ENCODE measurements around the gene MAP3K5.

MAP3K5 gene

GRCh38 chr6:136607204-136607931 is 184.9 kb downstream of the MAP3K5 start:
- no peak overlapping the region for H3K18ac ChIP-seq (ENCODE audit: low read length)
- H3K4me1 ChIP-seq (ENCODE audit: control insufficient read depth in 1 of 2, insufficient read depth in 2 of 2, low read length in 2 of 2) = no peaks in the 10 kb centered on the region
- H2BK120ac ChIP-seq (ENCODE audit: insufficient read depth, low read length, poor library complexity) = no peak overlapping the region
- H4K91ac ChIP-seq (ENCODE audit: low read depth, low read length) = no peak overlapping the region
- H3K79me1 ChIP-seq (ENCODE audit: low read length) = peaks cover 2% of the 10 kb centered on the region
- WGBS (ENCODE audit: extremely low coverage, insufficient coverage, insufficient read length) = no CpG with 5 or more reads among the region's 3 CpGs
- H3K27ac ChIP-seq (ENCODE audit: low read depth, low read length) = no peak overlapping the region
- H3K79me2 ChIP-seq (ENCODE audit: control insufficient read depth, insufficient read depth, low read length, poor library complexity) = no peaks in the 10 kb centered on the region
- H3K4ac ChIP-seq (ENCODE audit: low read depth, low read length) = no peak overlapping the region
- no peak overlapping the region for H3K9ac ChIP-seq (ENCODE audit: low read length)
- no peaks in the 10 kb centered on the region for H3K36me3 ChIP-seq (ENCODE audit: control insufficient read depth in 1 of 2, insufficient read depth in 2 of 2, low read length in 2 of 2)
- H3K9me3 ChIP-seq (ENCODE audit: insufficient read depth, low read depth, low read length) = no peaks in the 10 kb centered on the region
- no peak overlapping the region for H3K14ac ChIP-seq (ENCODE audit: low read length)
- H2AK5ac ChIP-seq (ENCODE audit: low read length) = no peak overlapping the region
- no peaks in the 10 kb centered on the region for H3K27me3 ChIP-seq (ENCODE audit: insufficient read depth, low read length)
- no peak for DNase-seq
- H2AFZ ChIP-seq (ENCODE audit: insufficient read depth, low read length, poor library complexity) = no peak overlapping the region
- H2BK12ac ChIP-seq (ENCODE audit: low read length) = no peak overlapping the region
- H4K12ac ChIP-seq (ENCODE audit: low read depth, low read length) = no peak overlapping the region
- no peak overlapping the region for H3K4me2 ChIP-seq (ENCODE audit: low read length)
- no peak overlapping the region for H4K8ac ChIP-seq (ENCODE audit: low read depth, low read length)
- no peak overlapping the region for H2BK5ac ChIP-seq (ENCODE audit: low read depth, low read length, poor library complexity)
- no peak overlapping the region for H3K4me3 ChIP-seq (ENCODE audit: low read depth, low read length)
- no peak overlapping the region for H3K23ac ChIP-seq (ENCODE audit: low read length)

DNA sequence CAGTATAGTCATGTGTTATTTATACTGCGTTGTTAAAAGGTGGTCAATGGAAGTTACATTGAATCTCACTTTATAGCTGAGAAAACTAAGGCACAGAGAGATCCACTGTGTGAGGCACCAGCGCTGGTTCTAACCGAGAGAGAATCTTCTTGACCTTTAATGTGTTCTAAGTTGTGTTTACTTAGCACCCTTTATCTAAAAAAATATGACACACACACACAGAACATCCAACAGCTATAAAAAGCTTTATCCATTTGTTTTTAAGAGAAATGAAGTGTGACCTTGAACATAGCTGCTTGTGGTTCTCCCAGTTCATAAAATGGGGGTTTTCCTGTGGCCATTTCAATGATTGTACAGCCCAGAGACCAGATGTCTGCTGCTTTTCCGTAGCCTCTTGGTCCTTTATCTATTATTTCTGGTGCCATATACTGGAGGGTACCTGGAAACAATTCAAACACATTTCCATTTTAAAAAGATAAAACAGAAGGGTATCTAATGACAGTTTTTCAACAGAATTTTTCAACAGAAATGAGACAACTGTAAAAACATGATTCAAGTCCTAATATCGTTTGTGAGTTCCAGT is 187.3 kb downstream of the MAP3K5 start:
- Histone ChIP-seq H3K9ac (ENCODE audit: low read length) (no peak overlapping the region), H2BK120ac (ENCODE audit: insufficient read depth, low read length, poor library complexity) (no peak overlapping the region), H3K79me1 (ENCODE audit: low read length) (peaks cover 2% of the 10 kb centered on the region), H3K14ac (ENCODE audit: low read length) (no peak overlapping the region), H3K18ac (ENCODE audit: low read length) (no peak overlapping the region), H3K27me3 (ENCODE audit: insufficient read depth, low read length) (no peaks in the 10 kb centered on the region), H3K36me3 (ENCODE audit: control insufficient read depth in 1 of 2, insufficient read depth in 2 of 2, low read length in 2 of 2) (no peaks in the 10 kb centered on the region), H3K23ac (ENCODE audit: low read length) (no peak overlapping the region), H3K4me2 (ENCODE audit: low read length) (no peak overlapping the region), H4K8ac (ENCODE audit: low read depth, low read length) (no peak overlapping the region), H4K91ac (ENCODE audit: low read depth, low read length) (no peak overlapping the region), H2AFZ (ENCODE audit: insufficient read depth, low read length, poor library complexity) (no peak overlapping the region), H2BK12ac (ENCODE audit: low read length) (no peak overlapping the region), H4K12ac (ENCODE audit: low read depth, low read length) (no peak overlapping the region), H3K9me3 (ENCODE audit: insufficient read depth, low read depth, low read length) (no peaks in the 10 kb centered on the region), H2BK5ac (ENCODE audit: low read depth, low read length, poor library complexity) (no peak overlapping the region), H2AK5ac (ENCODE audit: low read length) (no peak overlapping the region), H3K4ac (ENCODE audit: low read depth, low read length) (no peak overlapping the region), H3K4me1 (ENCODE audit: control insufficient read depth in 1 of 2, insufficient read depth in 2 of 2, low read length in 2 of 2) (no peaks in the 10 kb centered on the region), H3K27ac (ENCODE audit: low read depth, low read length) (no peak overlapping the region), H3K79me2 (ENCODE audit: control insufficient read depth, insufficient read depth, low read length, poor library complexity) (no peaks in the 10 kb centered on the region), H3K4me3 (ENCODE audit: low read depth, low read length) (no peak overlapping the region)
- DNase-seq = no peak
- WGBS (ENCODE audit: extremely low coverage, insufficient coverage, insufficient read length) = no CpG with 5 or more reads among the region's 5 CpGs

GRCh38 chr6:136604328-136604825 is 187.9 kb downstream of the MAP3K5 start:
- DNase-seq = no peak
- no peak overlapping the region for H2BK5ac ChIP-seq (ENCODE audit: low read depth, low read length, poor library complexity)
- no peak overlapping the region for H3K27ac ChIP-seq (ENCODE audit: low read depth, low read length)
- H3K4me2 ChIP-seq (ENCODE audit: low read length) = no peak overlapping the region
- H3K79me1 ChIP-seq (ENCODE audit: low read length) = peaks cover 2% of the 10 kb centered on the region
- H3K14ac ChIP-seq (ENCODE audit: low read length) = no peak overlapping the region
- no peak overlapping the region for H3K23ac ChIP-seq (ENCODE audit: low read length)
- H2AK5ac ChIP-seq (ENCODE audit: low read length) = no peak overlapping the region
- no peaks in the 10 kb centered on the region for H3K4me1 ChIP-seq (ENCODE audit: control insufficient read depth in 1 of 2, insufficient read depth in 2 of 2, low read length in 2 of 2)
- WGBS (ENCODE audit: extremely low coverage, insufficient coverage, insufficient read length) = no CpG with 5 or more reads among the region's 1 CpG
- no peak overlapping the region for H3K9ac ChIP-seq (ENCODE audit: low read length)
- H4K8ac ChIP-seq (ENCODE audit: low read depth, low read length) = no peak overlapping the region
- H3K18ac ChIP-seq (ENCODE audit: low read length) = no peak overlapping the region
- no peak overlapping the region for H2BK12ac ChIP-seq (ENCODE audit: low read length)
- H3K27me3 ChIP-seq (ENCODE audit: insufficient read depth, low read length) = no peaks in the 10 kb centered on the region
- no peaks in the 10 kb centered on the region for H3K79me2 ChIP-seq (ENCODE audit: control insufficient read depth, insufficient read depth, low read length, poor library complexity)
- H4K91ac ChIP-seq (ENCODE audit: low read depth, low read length) = no peak overlapping the region
- no peaks in the 10 kb centered on the region for H3K36me3 ChIP-seq (ENCODE audit: control insufficient read depth in 1 of 2, insufficient read depth in 2 of 2, low read length in 2 of 2)
- no peaks in the 10 kb centered on the region for H3K9me3 ChIP-seq (ENCODE audit: insufficient read depth, low read depth, low read length)
- H4K12ac ChIP-seq (ENCODE audit: low read depth, low read length) = no peak overlapping the region
- H3K4ac ChIP-seq (ENCODE audit: low read depth, low read length) = no peak overlapping the region
- H2BK120ac ChIP-seq (ENCODE audit: insufficient read depth, low read length, poor library complexity) = no peak overlapping the region
- no peak overlapping the region for H3K4me3 ChIP-seq (ENCODE audit: low read depth, low read length)
- H2AFZ ChIP-seq (ENCODE audit: insufficient read depth, low read length, poor library complexity) = no peak overlapping the region

DNA sequence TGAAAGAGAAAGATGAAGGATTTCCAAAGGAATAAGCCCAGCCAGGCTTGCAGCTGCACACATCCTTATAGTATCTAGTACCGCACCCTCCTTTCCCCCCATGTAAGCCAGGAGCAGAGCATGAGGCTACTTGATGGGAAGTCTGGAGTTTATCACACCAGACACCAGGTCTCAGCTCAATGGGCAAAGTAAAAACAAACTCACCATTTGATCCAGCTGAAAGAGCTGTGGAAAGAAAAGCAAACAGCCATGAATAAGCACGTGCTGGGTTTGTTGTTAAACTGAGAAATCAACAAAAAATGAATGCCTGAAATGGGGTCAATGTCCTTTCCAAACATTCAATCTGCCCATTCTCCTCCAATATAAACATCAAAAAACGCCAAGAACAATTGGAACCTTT is 191.5 kb downstream of the MAP3K5 start:
- no peaks in the 10 kb centered on the region for H3K4me1 ChIP-seq (ENCODE audit: control insufficient read depth in 1 of 2, insufficient read depth in 2 of 2, low read length in 2 of 2)
- no peak overlapping the region for H2AK5ac ChIP-seq (ENCODE audit: low read length)
- H3K36me3 ChIP-seq (ENCODE audit: control insufficient read depth in 1 of 2, insufficient read depth in 2 of 2, low read length in 2 of 2) = no peaks in the 10 kb centered on the region
- H3K18ac ChIP-seq (ENCODE audit: low read length) = no peak overlapping the region
- H3K27ac ChIP-seq (ENCODE audit: low read depth, low read length) = no peak overlapping the region
- H3K79me2 ChIP-seq (ENCODE audit: control insufficient read depth, insufficient read depth, low read length, poor library complexity) = no peaks in the 10 kb centered on the region
- H3K27me3 ChIP-seq (ENCODE audit: insufficient read depth, low read length) = no peaks in the 10 kb centered on the region
- H4K12ac ChIP-seq (ENCODE audit: low read depth, low read length) = no peak overlapping the region
- no peak overlapping the region for H3K9ac ChIP-seq (ENCODE audit: low read length)
- no peak overlapping the region for H4K91ac ChIP-seq (ENCODE audit: low read depth, low read length)
- no peak overlapping the region for H3K4me3 ChIP-seq (ENCODE audit: low read depth, low read length)
- no peak overlapping the region for H3K23ac ChIP-seq (ENCODE audit: low read length)
- WGBS (ENCODE audit: extremely low coverage, insufficient coverage, insufficient read length) = no CpG with 5 or more reads among the region's 3 CpGs
- no peaks in the 10 kb centered on the region for H3K9me3 ChIP-seq (ENCODE audit: insufficient read depth, low read depth, low read length)
- H2BK5ac ChIP-seq (ENCODE audit: low read depth, low read length, poor library complexity) = no peak overlapping the region
- H3K4me2 ChIP-seq (ENCODE audit: low read length) = no peak overlapping the region
- H4K8ac ChIP-seq (ENCODE audit: low read depth, low read length) = no peak overlapping the region
- H3K14ac ChIP-seq (ENCODE audit: low read length) = no peak overlapping the region
- H3K4ac ChIP-seq (ENCODE audit: low read depth, low read length) = no peak overlapping the region
- DNase-seq = no peak
- H2BK120ac ChIP-seq (ENCODE audit: insufficient read depth, low read length, poor library complexity) = no peak overlapping the region
- no peak overlapping the region for H2AFZ ChIP-seq (ENCODE audit: insufficient read depth, low read length, poor library complexity)
- no peak overlapping the region for H2BK12ac ChIP-seq (ENCODE audit: low read length)
- no peaks in the 10 kb centered on the region for H3K79me1 ChIP-seq (ENCODE audit: low read length)

Measured in trophoblast cell (in vitro differentiated cells and primary cell).